A549 (cell line): ENCODE results near the gene ITIH5.

Source experiments
- ESRRA ChIP-seq: fragments of 150-350 bp; IDR thresholded peaks from 2 replicates; pipeline ENCODE4 v1.6.1; 2014; ENCODE audit warnings: mild to moderate bottlenecking, low read length, borderline replicate concordance
- FOSL2 ChIP-seq, 2 experiments: fragments of 450-650 bp in 1 of 2; fragments of >200 bp in 1 of 2; sonication (Bioruptor Twin) in 1 of 2; formaldehyde crosslinking; IDR thresholded peaks; 2 replicates each; pipeline versions ENCODE4 v1.5.0 to v1.6.1; 2016 to 2020; ENCODE audit warnings: mild to moderate bottlenecking in 1 of 2, moderate library complexity in 1 of 2
- POLR2A ChIP-seq: IDR thresholded peaks from 2 replicates; pipeline ENCODE4 v1.6.1; 2012; ENCODE audit warnings: mild to moderate bottlenecking, low read length
- RAD21 ChIP-seq, 2 experiments: fragments of >200 bp in 1 of 2; sonication (Bioruptor Twin) in 1 of 2; formaldehyde crosslinking in 1 of 2; IDR thresholded peaks in 1 of 2; conservative IDR thresholded peaks in 1 of 2; 2 replicates in 1 of 2; 3 replicates in 1 of 2; pipeline ENCODE4 v1.6.1; 2012 to 2018; ENCODE audit warnings: inconsistent platforms in 1 of 2
- TF ChIP-seq, protein P1 (sequence below): fragments of >200 bp; sonication (Bioruptor Twin); formaldehyde crosslinking; IDR thresholded peaks from 3 replicates; pipeline ENCODE4 v1.5.1; 2016

DNA sequence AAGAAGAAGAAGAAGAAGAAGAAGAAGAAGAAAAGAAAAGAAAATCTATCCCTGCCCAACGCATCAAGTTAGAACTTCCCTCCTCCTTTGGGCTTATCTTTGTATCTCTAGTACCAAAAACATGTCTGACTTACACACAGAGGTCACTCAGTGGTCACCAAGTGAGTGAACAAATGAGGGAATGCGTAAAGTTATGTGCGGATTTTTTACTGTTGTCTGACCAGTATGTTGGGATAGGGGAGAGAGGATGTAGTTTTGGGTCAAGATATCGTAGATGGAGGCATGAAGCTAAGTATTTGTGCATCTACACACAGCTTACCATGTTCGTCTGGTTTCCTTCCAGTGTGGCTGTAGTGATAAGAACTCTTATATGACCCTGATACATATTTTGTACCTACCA, 99.9 kb downstream of the ITIH5 start:
- TF ChIP-seq POLR2A (no peak), FOSL2 (IDR thresholded peaks at IDR 0.05) (no peak), FOSL2 (CRISPR knock-in tag; IDR thresholded peaks at IDR 0.05) (no peak), ESRRA (no peak), RAD21 (conservative IDR thresholded peaks at IDR 0.05 in 1 of 2, IDR thresholded peaks at IDR 0.05 in 1 of 2) (no peak)
- TF ChIP-seq, protein P1, sequence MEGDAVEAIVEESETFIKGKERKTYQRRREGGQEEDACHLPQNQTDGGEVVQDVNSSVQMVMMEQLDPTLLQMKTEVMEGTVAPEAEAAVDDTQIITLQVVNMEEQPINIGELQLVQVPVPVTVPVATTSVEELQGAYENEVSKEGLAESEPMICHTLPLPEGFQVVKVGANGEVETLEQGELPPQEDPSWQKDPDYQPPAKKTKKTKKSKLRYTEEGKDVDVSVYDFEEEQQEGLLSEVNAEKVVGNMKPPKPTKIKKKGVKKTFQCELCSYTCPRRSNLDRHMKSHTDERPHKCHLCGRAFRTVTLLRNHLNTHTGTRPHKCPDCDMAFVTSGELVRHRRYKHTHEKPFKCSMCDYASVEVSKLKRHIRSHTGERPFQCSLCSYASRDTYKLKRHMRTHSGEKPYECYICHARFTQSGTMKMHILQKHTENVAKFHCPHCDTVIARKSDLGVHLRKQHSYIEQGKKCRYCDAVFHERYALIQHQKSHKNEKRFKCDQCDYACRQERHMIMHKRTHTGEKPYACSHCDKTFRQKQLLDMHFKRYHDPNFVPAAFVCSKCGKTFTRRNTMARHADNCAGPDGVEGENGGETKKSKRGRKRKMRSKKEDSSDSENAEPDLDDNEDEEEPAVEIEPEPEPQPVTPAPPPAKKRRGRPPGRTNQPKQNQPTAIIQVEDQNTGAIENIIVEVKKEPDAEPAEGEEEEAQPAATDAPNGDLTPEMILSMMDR = no peak
